Kidney (tissue), 14 donors: ENCODE data around the gene OBP2B. TPM values are rescaled to one million over a fixed set of nuclear protein-coding genes. Genes with fewer than 3 reads are reported as not detected.
"Not testable (repeated sequence)": the region's sequence is repeated elsewhere in the genome, so short reads cannot be mapped to it uniquely, and the experiment has no call there.

ENCODE experiments used
- DNase-seq, 5 donors: peaks; one replicate each; pipeline ENCODE4 v3.0.0-alpha.2; 2013 to 2020
- FAIRE-seq: peaks from 2 replicates; lab custom pipeline; 2012; peaks lifted over from hg19 to GRCh38; lab: Jason Lieb, UNC
- H3K27ac ChIP-seq, 2 donors: one replicate each; pipeline ENCODE4 v1.7.0; 2013; ENCODE audit warnings: low read depth in 2 of 2, low read length in 2 of 2, inconsistent platforms in 1 of 2
- H3K27me3 ChIP-seq: one replicate; pipeline ENCODE4 v1.7.1; 2013; ENCODE audit warnings: low read length, inconsistent platforms; ENCODE audit not compliant: control insufficient read depth, insufficient read depth
- H3K36me3 ChIP-seq, 3 donors: one replicate each; pipeline versions ENCODE4 v1.7.0 to v1.7.1; 2013; ENCODE audit warnings: low read length in 3 of 3, control low read depth in 1 of 3, inconsistent platforms in 1 of 3; ENCODE audit not compliant: insufficient read depth in 3 of 3, control insufficient read depth in 2 of 3
- H3K4me1 ChIP-seq, 3 donors: one replicate each; pipeline versions ENCODE4 v1.7.0 to v1.7.1; 2013; ENCODE audit warnings: low read length in 3 of 3, inconsistent platforms in 1 of 3, low read depth in 1 of 3; ENCODE audit not compliant: control insufficient read depth in 2 of 3, insufficient read depth in 2 of 3
- H3K4me3 ChIP-seq, 3 donors: one replicate each; pipeline versions ENCODE4 v1.7.0 to v1.8.1; 2013; ENCODE audit warnings: low read length in 3 of 3, control low read depth in 1 of 3, inconsistent platforms in 1 of 3
- H3K9ac ChIP-seq, 3 donors: one replicate each; pipeline versions ENCODE4 v1.7.0 to v1.7.1; 2013; ENCODE audit warnings: low read length in 3 of 3, control low read depth in 1 of 3, inconsistent platforms in 1 of 3
- H3K9me3 ChIP-seq, 3 donors: one replicate each; pipeline versions ENCODE4 v1.7.0 to v1.7.1; 2013; ENCODE audit warnings: low read length in 3 of 3, control low read depth in 1 of 3, inconsistent platforms in 1 of 3; ENCODE audit not compliant: control insufficient read depth in 2 of 3, insufficient read depth in 1 of 3
- CTCF ChIP-seq: IDR thresholded peaks from 3 replicates; pipeline ENCODE4 v1.5.1; 2012; ENCODE audit warnings: mild to moderate bottlenecking, moderate library complexity, borderline replicate concordance; ENCODE audit not compliant: insufficient read depth; ENCODE audit errors: extremely low read depth
- intact Hi-C: fragments of 100-400 bp; cut with DNase I; formaldehyde crosslinking; loops from one replicate; pipeline ENCODE4 v1.11.1; 2022
- polyA plus RNA-seq: library from polyadenylated mRNA; stranded (reverse); fragments of 350-450 nt; fragmentation: Illumina TruSeq; extraction: RNeasy Lipid Tissue Mini Kit (QIAGEN cat#74804); gene quantifications from one replicate; pipeline ENCODE4 v1.2.3, GENCODE V29; 2014; ENCODE audit warnings: low read depth, low replicate concordance; ENCODE audit not compliant: insufficient read depth
- total RNA-seq: library from RNA; stranded (reverse); fragmentation: NEBNext Ultra II Directional; extraction: Animal tissue kit (Norgen Biotek cat#: 25700); gene quantifications from one replicate; pipeline ENCODE4 v1.2.1, GENCODE V29; 2021
- donor health status: control.
- donor health status: control.
- donor health status: control.
- donor health status: control.
- donor health status: control.
- donor health status: DM: yes; HTN: yes; CAD: no.
- donor health status: Normal renal cell carcinoma (clear cell type).

The OBP2B gene
- total and polyA plus RNA-seq, 2 donors from 2014 or later, result not detected

GRCh38 chr9:133235549-133236222 is 26.6 kb upstream of the OBP2B start:
- no peaks in the 10 kb centered on the region for H3K27me3 ChIP-seq
- FAIRE-seq (no peak), DNase-seq (peak in 1 of 5 donors; percentile 56)
- intact Hi-C loops, result no loop called here
- no peak overlapping the region for H3K27ac ChIP-seq
- TF ChIP-seq CTCF, result no peak
- no peak overlapping the region for H3K4me3 ChIP-seq
- peaks cover 0 to 13% (median 10%) of the 10 kb centered on the region in 3 donors for H3K4me1 ChIP-seq
- H3K36me3 ChIP-seq, result no peaks in the 10 kb centered on the region
- no peaks in the 10 kb centered on the region for H3K9me3 ChIP-seq
- H3K9ac ChIP-seq, result no peak overlapping the region

GRCh38 chr9:133234577-133235322 is 25.7 kb upstream of the OBP2B start:
- peaks cover 0 to 13% (median 10%) of the 10 kb centered on the region in 3 donors for H3K4me1 ChIP-seq
- peaks cover 0 to 2% (median 0%) of the 10 kb centered on the region in 3 donors for H3K9me3 ChIP-seq
- no peak overlapping the region for H3K4me3 ChIP-seq
- intact Hi-C loops, result no loop called here
- H3K27ac ChIP-seq, result peak overlapping the region; percentile 37 to 63
- no peaks in the 10 kb centered on the region for H3K27me3 ChIP-seq
- FAIRE-seq (no peak), DNase-seq (peak in 2 of 5 donors; percentile 33 to 72)
- H3K9ac ChIP-seq, result no peak overlapping the region
- H3K36me3 ChIP-seq, result no peaks in the 10 kb centered on the region
- TF ChIP-seq CTCF, result no peak

- Histone ChIP-seq H3K27ac (peak overlapping the region in 1 of 2 donors; percentile 37), H3K4me1 (peaks cover 0 to 8% (median 7%) of the 10 kb centered on the region in 3 donors), H3K4me3 (no peak overlapping the region), H3K27me3 (no peaks in the 10 kb centered on the region), H3K36me3 (no peaks in the 10 kb centered on the region), H3K9ac (no peak overlapping the region), H3K9me3 (peaks cover 0 to 2% (median 0%) of the 10 kb centered on the region in 3 donors)
- TF ChIP-seq CTCF, result no peak
- peak in 3 of 5 donors; percentile 36 to 76 (median 42) for DNase-seq
- FAIRE-seq, result no peak
- intact Hi-C loops, result no loop called here
Observed at GRCh38 chr9:133233681-133234432, 24.8 kb upstream of the OBP2B start.

- peak in 1 of 5 donors; percentile 45 for DNase-seq
- H3K9ac ChIP-seq, intact Hi-C loops, H3K4me3 ChIP-seq, H3K27me3 ChIP-seq, H3K4me1 ChIP-seq, FAIRE-seq, H3K9me3 ChIP-seq, H3K27ac ChIP-seq, H3K36me3 ChIP-seq: not testable (repeated sequence)
Observed at GRCh38 chr9:133231934-133232568, 23.0 kb upstream of the OBP2B start.

GRCh38 chr9:133230514-133230913 is 21.5 kb upstream of the OBP2B start:
- FAIRE-seq, intact Hi-C loops: not testable (repeated sequence)

More at GRCh38 chr9:133230514-133230913, 21.5 kb upstream of the OBP2B start:
- H3K9me3 ChIP-seq, H3K4me3 ChIP-seq, H3K4me1 ChIP-seq, DNase-seq, H3K27me3 ChIP-seq, H3K27ac ChIP-seq, H3K36me3 ChIP-seq, H3K9ac ChIP-seq: not testable (repeated sequence)
